Measurements from ENCODE around the gene S100A3. TPM values are rescaled to one million over a fixed set of nuclear protein-coding genes. Genes with fewer than 3 reads are reported as not detected.

S100A3 gene
- total and polyA plus RNA-seq, 2 of the 13 experiments (the other 11 are each of a cell fraction or from before 2014, with no cell fraction given) = 2.5 to 4.5 TPM

GRCh38 chr1:153545067-153546055 lies 3.7 kb downstream of the S100A3 start, which contains the start of gene S100A4 (continued):
- TF ChIP-seq ZBTB33 (CRISPR knock-in tag; IDR thresholded peaks at IDR 0.05) (no peak), SETDB1 (CRISPR knock-in tag; IDR thresholded peaks at IDR 0.05; ENCODE audit: borderline replicate concordance) (no peak), ZFP37 (CRISPR knock-in tag; IDR thresholded peaks at IDR 0.05; ENCODE audit: borderline replicate concordance) (no peak), ZBTB38 (CRISPR knock-in tag; IDR thresholded peaks at IDR 0.05) (peak; percentile 80), IKZF5 (CRISPR knock-in tag; IDR thresholded peaks at IDR 0.05) (no peak), IRF1 (CRISPR knock-in tag; IDR thresholded peaks at IDR 0.05; ENCODE audit: low read depth) (no peak), PRPF4 (IDR thresholded peaks at IDR 0.05; ENCODE audit: low read depth, low read length, poor library complexity, severe bottlenecking) (no peak), RBAK (CRISPR knock-in tag; IDR thresholded peaks at IDR 0.05) (no peak), ZNF205 (CRISPR knock-in tag; IDR thresholded peaks at IDR 0.05) (peak; percentile 56; the same call in 1 of the 2 replicates), NAIF1 (CRISPR knock-in tag; IDR thresholded peaks at IDR 0.05; ENCODE audit: borderline replicate concordance) (no peak), HCFC1 (IDR thresholded peaks at IDR 0.05; ENCODE audit: low read depth, low read length) (no peak), POGZ (CRISPR knock-in tag; IDR thresholded peaks at IDR 0.05) (peak; percentile 28; the same call in 1 of the 2 replicates), HNRNPL (IDR thresholded peaks at IDR 0.05; ENCODE audit: low read depth, low read length) (peak; percentile 98), ZNF800 (CRISPR knock-in tag; IDR thresholded peaks at IDR 0.05) (no peak), MIXL1 (CRISPR knock-in tag; IDR thresholded peaks at IDR 0.05) (no peak)

Data from HepG2 (cell line).